Hepatocyte (in vitro differentiated cells): ENCODE data around the gene UQCC3. TPM values are rescaled to one million over a fixed set of nuclear protein-coding genes. Genes with fewer than 3 reads are reported as not detected.
A peak's percentile ranks its signal among the peaks of the same experiment; 100 is the strongest.

Source experiments
- DNase-seq: peaks from one replicate; pipeline ENCODE4 v3.0.0-alpha.2; 2016; ENCODE audit warnings: low spot score
- H2AFZ ChIP-seq: fragments of 200-600 bp; sonication (generic); 2 replicates; pipeline ENCODE4 v1.6.0; 2016; ENCODE audit warnings: antibody characterized with exemption, mild to moderate bottlenecking
- H3K27ac ChIP-seq: fragments of 200-600 bp; sonication (generic); 2 replicates; pipeline ENCODE4 v1.5.1; 2016; ENCODE audit warnings: mild to moderate bottlenecking
- H3K27me3 ChIP-seq: fragments of 200-600 bp; sonication (generic); 2 replicates; pipeline ENCODE4 v1.6.1; 2016
- H3K36me3 ChIP-seq: fragments of 200-600 bp; sonication (generic); replicated peaks from 2 replicates; pipeline ENCODE4 v1.5.1; 2016; ENCODE audit warnings: low read depth; ENCODE audit not compliant: insufficient read depth
- H3K4me1 ChIP-seq: fragments of 200-600 bp; sonication (generic); 2 replicates; pipeline ENCODE4 v1.5.1; 2016; ENCODE audit warnings: mild to moderate bottlenecking, moderate library complexity; ENCODE audit not compliant: insufficient read depth
- H3K4me2 ChIP-seq: fragments of 200-600 bp; sonication (generic); 2 replicates; pipeline ENCODE4 v1.6.0; 2016
- H3K4me3 ChIP-seq: fragments of 200-600 bp; sonication (generic); 2 replicates; pipeline ENCODE4 v1.5.1; 2016; ENCODE audit warnings: mild to moderate bottlenecking
- H3K79me2 ChIP-seq: fragments of 200-600 bp; sonication (generic); 2 replicates; pipeline ENCODE4 v1.6.0; 2017; ENCODE audit warnings: mild to moderate bottlenecking
- H3K9me2 ChIP-seq: fragments of 200-600 bp; sonication (generic); replicated peaks from 2 replicates; pipeline ENCODE4 v1.6.0; 2017; ENCODE audit warnings: mild to moderate bottlenecking; ENCODE audit not compliant: insufficient read depth
- H3K9me3 ChIP-seq: fragments of 200-600 bp; sonication (generic); 2 replicates; pipeline ENCODE4 v1.5.1; 2016; ENCODE audit warnings: low read depth, mild to moderate bottlenecking
- H4K20me1 ChIP-seq: fragments of 200-600 bp; sonication (generic); 2 replicates; pipeline ENCODE4 v1.6.0; 2016; ENCODE audit warnings: mild to moderate bottlenecking; ENCODE audit not compliant: insufficient read depth, poor library complexity, severe bottlenecking
- EZH2 ChIP-seq: fragments of 200-600 bp; sonication (generic); IDR thresholded peaks from 2 replicates; pipeline ENCODE4 v1.6.1; 2016; ENCODE audit warnings: antibody characterized with exemption, mild to moderate bottlenecking, borderline replicate concordance
- EZH2phosphoT487 ChIP-seq: fragments of 200-600 bp; sonication (generic); IDR thresholded peaks from one replicate; pipeline ENCODE4 v1.6.1; 2018; ENCODE audit warnings: antibody characterized with exemption, mild to moderate bottlenecking, low read depth, moderate library complexity; ENCODE audit not compliant: unreplicated experiment, severe bottlenecking
- WGBS: methylation state at CpG from one replicate; pipeline ENCODE4 v1.1.6; 2016; ENCODE audit warnings: low lambda C conversion rate; ENCODE audit errors: missing lambda C conversion rate; 5-methylcytosine and 5-hydroxymethylcytosine counted together
- polyA plus RNA-seq: library from polyadenylated mRNA; unstranded; fragments of >200 nt; fragmentation: Nextera tagmentation; extraction: Ambion mirVana; gene quantifications from 2 replicates; pipeline ENCODE4 v1.2.1, GENCODE V29; 2016
- total RNA-seq: library from RNA; depleted of rRNA; stranded (reverse); fragments of >200 nt; gene quantifications from 2 replicates; pipeline ENCODE4 v1.2.3, GENCODE V29; 2014
- TF ChIP-seq, protein P1 (sequence below): fragments of 200-600 bp; sonication (generic); IDR thresholded peaks from 2 replicates; pipeline ENCODE4 v1.5.1; 2016; ENCODE audit warnings: antibody characterized with exemption, mild to moderate bottlenecking; ENCODE audit not compliant: poor library complexity

The UQCC3 gene
- total and polyA plus RNA-seq, 2 experiments from 2014 or later: 8.9 to 17.0 TPM

DNA sequence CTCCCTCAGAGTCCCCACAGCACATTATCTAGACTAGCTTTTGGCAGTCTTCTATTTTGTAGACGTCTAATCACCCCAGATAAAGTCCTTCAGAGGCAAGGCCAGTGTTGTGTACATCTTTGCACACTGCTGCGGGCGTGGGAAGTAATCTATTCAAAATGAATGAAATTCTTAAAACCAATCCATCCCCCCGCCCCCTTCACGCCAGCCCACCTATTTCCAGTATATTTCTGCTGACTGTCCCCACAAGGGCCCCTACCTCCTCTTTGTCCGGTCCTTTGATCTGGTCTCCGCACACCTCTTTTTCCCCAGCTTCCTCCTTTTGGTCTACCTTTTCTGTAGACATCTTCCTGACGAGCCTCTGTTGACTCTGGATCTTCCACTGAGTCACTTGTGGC lies 35.4 kb downstream of the UQCC3 start:
- DNase-seq: no peak
- H2AFZ ChIP-seq: no peak overlapping the region
- peak overlapping the region; percentile 12 for H3K4me3 ChIP-seq

DNA sequence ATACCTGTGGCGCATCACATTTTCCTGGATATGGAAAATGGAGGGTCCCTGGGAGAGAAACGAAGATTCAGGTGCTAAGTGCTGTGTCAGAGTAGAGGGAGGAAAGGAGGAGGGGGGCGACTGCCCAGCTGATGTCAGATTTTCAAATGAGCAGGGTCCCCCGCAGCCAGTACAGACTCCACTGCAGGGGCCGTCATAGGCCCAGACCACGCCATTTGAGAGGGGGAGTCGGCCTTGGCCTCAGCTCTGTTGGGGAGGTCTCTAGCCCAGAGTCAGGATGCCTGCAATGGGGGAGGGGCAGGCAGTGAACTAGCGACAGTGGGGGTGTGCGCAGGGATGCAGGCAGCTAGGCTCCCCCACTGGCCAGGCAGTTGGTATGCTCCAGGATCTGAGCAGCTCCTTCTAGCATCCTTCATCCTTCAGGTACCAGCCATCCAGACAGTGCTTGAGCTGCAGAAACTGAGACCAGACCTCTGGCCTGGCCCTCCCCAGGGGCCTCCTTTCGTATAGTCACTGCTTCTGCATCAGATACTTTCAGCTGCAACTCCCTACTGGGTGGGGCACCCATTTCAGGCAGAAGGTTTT lies 35.9 kb downstream of the UQCC3 start, which contains the start of the genes BSCL2 and GNG3:
TSS of gene BSCL2 (minus strand) at position 148 of the 585 bp plus-strand sequence. CDS start 229 bp downstream, outside the sequence.
TSS of gene GNG3 (plus strand) at position 400 of the 585 bp plus-strand sequence. CDS start 620 bp downstream, outside the sequence.
- Histone ChIP-seq H3K27ac (peak within 1 kb of the TSS; percentile 96), H3K9me3 (no peaks in the 10 kb centered on the region), H4K20me1 (no peaks in the 10 kb centered on the region), H3K9me2 (no peaks in the 10 kb centered on the region), H3K27me3 (no peaks in the 10 kb centered on the region), H3K4me3 (peak within 1 kb of the TSS; percentile 12), H3K36me3 (no peaks in the 10 kb centered on the region), H3K4me1 (peaks cover 42% of the 10 kb centered on the region), H3K79me2 (peaks cover 25% of the 10 kb centered on the region), H2AFZ (peak within 1 kb of the TSS; percentile 19), H3K4me2 (peak within 1 kb of the TSS; percentile 85)
- peak; percentile 31 for DNase-seq
- TF ChIP-seq EZH2phosphoT487: no peak
- TF ChIP-seq, protein P1, sequence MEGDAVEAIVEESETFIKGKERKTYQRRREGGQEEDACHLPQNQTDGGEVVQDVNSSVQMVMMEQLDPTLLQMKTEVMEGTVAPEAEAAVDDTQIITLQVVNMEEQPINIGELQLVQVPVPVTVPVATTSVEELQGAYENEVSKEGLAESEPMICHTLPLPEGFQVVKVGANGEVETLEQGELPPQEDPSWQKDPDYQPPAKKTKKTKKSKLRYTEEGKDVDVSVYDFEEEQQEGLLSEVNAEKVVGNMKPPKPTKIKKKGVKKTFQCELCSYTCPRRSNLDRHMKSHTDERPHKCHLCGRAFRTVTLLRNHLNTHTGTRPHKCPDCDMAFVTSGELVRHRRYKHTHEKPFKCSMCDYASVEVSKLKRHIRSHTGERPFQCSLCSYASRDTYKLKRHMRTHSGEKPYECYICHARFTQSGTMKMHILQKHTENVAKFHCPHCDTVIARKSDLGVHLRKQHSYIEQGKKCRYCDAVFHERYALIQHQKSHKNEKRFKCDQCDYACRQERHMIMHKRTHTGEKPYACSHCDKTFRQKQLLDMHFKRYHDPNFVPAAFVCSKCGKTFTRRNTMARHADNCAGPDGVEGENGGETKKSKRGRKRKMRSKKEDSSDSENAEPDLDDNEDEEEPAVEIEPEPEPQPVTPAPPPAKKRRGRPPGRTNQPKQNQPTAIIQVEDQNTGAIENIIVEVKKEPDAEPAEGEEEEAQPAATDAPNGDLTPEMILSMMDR: no peak
- no peak for TF ChIP-seq EZH2
- 60% methylated on average over 10 of the region's 10 CpGs for WGBS

More for the DNA sequence above, 35.4 kb downstream of the UQCC3 start:
- peak overlapping the region; percentile 65 for H3K27ac ChIP-seq
- H3K79me2 ChIP-seq: peaks cover 25% of the 10 kb centered on the region
- H3K9me3 ChIP-seq: no peaks in the 10 kb centered on the region
- peaks cover 37% of the 10 kb centered on the region for H3K4me1 ChIP-seq
- TF ChIP-seq EZH2: no peak
- TF ChIP-seq, protein P1: no peak
- no peak for TF ChIP-seq EZH2phosphoT487
- no peaks in the 10 kb centered on the region for H3K9me2 ChIP-seq
- H3K4me2 ChIP-seq: peak overlapping the region; percentile 85
- H4K20me1 ChIP-seq: no peaks in the 10 kb centered on the region
- no peaks in the 10 kb centered on the region for H3K27me3 ChIP-seq
- WGBS: 55% methylated on average over 8 of the region's 8 CpGs
- H3K36me3 ChIP-seq: no peaks in the 10 kb centered on the region

DNA sequence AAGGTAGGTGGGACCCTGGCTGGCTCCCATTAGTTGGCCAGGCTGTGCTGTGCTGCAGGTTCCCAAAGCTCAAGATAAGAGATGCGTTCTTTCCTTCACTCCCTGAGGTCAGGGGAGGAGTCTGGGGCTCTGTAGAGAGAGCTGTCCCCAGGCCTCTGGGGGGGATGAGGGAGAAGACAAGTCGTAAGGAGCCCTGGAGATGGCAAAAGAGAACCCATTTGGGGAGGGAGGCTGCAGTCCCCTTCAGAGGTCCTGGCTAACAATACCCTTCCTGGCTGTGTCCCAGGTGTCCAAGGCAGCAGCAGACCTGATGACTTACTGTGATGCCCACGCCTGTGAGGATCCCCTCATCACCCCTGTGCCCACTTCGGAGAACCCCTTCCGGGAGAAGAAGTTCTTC lies 36.9 kb downstream of the UQCC3 start:
- no peak for TF ChIP-seq EZH2
- TF ChIP-seq, protein P1: no peak
- no peak for TF ChIP-seq EZH2phosphoT487
- H3K4me3 ChIP-seq: peak overlapping the region; percentile 34
- WGBS: 68% methylated on average over 5 of the region's 5 CpGs

More for the DNA sequence above, 36.9 kb downstream of the UQCC3 start:
- H3K36me3 ChIP-seq: no peaks in the 10 kb centered on the region
- H2AFZ ChIP-seq: peak overlapping the region; percentile 67
- H3K27ac ChIP-seq: peak overlapping the region; percentile 96
- no peaks in the 10 kb centered on the region for H4K20me1 ChIP-seq
- peaks cover 50% of the 10 kb centered on the region for H3K4me1 ChIP-seq
- H3K79me2 ChIP-seq: peaks cover 25% of the 10 kb centered on the region
- H3K9me2 ChIP-seq: no peaks in the 10 kb centered on the region
- peak overlapping the region; percentile 83 for H3K4me2 ChIP-seq
- DNase-seq: no peak
- H3K9me3 ChIP-seq: no peaks in the 10 kb centered on the region
- H3K27me3 ChIP-seq: no peaks in the 10 kb centered on the region
